Activated CD8-positive, alpha-beta memory T cell treated with anti-CD3 and anti-CD28 coated beads for 4 hours (primary cell): Measurements from ENCODE around the gene CNOT4.
"Not testable (repeated sequence)": the region's sequence is repeated elsewhere in the genome, so short reads cannot be mapped to it uniquely, and the experiment has no call there.

ENCODE experiments used
- DNase-seq, 2 donors: peaks; one replicate each; pipeline ENCODE4 v3.0.0-alpha.2; 2020; ENCODE audit warnings: low read depth in 2 of 2

CNOT4 gene

DNA sequence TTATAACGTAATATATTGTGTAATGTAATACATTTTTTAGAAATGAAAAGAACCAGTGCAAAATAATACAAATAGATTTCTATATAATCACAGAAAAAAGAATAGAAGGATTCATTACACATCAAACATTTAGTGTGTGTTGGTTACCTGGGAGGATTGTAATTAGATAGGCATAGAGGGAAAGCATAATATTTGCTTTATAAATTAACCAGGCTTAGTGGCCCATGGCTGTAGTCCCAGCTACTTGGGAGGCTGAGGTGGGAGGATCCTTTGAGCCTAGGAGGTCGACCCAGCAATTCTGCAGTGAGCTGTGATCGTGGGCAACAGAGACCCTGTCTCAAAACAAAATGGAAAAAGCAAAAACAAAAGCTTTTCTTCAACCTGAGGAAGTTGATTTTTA, 5.0 kb upstream of the CNOT4 start:
- DNase-seq = no peak

DNA sequence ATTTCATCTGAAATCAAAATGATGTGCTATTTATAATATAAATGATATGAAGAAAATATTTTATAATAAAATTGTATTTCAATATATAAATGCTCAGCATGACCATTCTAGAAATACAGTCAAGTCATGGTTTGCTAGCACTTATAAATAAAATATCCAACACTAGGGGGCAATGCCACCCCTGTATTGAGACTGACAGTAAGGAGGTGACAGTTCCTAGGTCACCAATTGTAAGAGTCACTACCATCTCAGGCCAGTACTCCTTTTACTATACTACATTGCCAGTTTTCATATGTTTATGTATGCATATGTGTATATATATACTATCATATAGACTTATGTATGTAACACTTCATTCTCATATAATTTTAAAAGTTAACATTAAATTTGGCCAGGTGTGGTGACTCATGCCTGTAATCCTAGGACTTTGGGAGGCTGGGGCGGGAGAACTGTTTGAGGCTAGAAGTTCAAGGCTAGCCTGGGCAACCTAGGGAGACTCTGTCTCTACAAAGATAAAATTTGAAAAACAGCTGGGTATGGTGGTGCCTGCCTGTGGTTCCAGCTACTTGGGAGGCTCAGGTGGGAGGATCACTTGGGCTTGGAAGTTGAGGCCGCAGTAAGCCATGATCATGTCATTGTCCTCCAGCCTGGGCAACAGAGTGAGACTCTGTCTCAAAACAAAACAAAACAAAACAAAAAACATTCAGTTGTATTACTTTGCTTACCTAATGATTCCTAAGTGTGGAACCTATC, 2.4 kb upstream of the CNOT4 start:
- DNase-seq = no peak

DNA sequence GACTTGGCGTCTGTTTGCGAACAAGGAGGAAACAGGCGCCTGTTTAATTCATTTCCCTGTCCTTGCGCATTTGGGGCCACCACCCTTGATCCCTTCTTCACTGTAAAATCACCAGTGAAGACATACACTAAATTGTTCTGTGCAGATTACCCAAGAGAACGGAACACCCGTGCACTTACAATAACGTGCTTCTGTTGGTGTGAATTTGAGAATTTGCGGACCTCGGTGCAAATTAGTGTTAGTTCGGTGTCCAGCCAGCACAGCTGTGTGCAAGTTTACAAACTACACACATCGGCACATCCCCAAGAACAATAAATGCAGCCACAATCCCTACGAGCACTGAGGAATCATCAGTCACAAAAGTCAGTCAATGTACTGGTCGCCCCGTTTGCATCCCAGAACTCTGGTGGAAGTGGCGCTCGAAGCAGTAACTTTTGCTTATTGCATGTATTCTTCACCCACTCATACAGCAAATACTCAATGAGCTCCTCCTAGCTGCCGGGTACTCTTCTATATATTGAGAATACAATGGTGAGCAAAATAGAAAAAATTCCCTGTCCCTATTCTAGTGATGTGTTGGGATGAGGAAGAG, 786 bp upstream of the CNOT4 start:
- DNase-seq = no peak

DNA sequence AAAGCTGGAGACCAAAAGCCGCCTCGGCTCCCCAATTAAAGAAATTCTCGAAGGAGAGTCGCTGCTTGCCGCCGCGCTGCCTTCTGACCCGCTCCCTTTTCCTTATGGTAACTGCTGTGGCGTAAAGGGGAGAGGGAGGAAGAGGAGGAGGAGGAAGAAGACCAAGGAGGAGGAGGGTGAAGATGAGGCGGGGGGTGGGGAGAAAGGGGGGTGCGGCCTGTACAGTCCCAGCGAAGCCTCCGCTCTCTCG, 388 bp downstream of the CNOT4 start:
- no peak for DNase-seq

DNA sequence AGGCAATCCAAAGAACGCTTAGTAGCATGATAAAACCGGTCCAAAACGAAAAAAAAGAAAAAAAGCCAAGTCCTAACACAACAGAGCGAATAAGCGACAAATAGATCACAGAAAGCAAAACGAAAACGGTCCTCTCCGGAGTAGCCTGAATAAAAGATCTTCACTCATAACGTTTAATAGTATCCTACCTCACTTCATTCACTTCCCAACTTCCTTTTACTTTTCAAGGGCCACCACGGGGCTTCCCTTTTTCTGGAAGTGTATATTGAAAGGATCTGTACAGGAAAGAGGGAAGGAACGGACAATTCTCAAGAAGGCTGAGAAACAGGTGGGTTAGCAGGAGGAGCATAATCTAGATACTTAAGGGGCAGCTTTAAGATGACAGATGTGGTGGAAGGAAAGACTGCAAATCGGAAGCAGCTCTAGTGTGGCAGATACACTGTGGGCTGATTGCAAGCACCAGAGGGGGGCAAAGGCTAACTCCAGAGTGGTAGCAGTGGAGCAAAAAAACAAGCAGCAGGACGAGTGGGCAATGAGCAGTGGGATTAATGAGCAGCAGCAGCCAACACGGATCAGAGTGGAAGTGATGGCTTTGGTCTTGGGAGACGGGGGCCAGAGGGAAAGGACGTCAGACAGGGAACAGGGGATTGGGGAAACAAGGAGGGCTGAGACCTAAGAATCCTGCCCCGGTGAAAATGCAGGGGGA, 866 bp downstream of the CNOT4 start:
- no peak for DNase-seq

DNA sequence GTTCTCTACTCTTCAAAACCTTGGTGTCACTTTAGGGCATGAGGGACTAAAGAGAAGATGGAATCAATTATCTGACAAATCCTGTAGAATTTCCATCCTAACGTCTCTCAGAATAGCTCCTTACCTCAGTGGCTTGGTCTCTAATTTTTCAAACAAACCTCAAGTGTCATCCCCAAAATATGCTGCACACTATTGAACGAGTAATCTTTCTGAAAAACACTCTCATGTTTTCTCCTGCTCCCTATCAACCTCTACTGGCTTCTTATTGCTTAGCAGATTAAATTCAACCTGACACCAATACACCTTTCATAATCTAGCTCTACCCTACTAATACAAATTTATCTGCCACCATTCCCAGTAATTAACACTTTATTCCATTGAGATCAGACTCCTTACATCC, 8.5 kb downstream of the CNOT4 start:
- no peak for DNase-seq

DNA sequence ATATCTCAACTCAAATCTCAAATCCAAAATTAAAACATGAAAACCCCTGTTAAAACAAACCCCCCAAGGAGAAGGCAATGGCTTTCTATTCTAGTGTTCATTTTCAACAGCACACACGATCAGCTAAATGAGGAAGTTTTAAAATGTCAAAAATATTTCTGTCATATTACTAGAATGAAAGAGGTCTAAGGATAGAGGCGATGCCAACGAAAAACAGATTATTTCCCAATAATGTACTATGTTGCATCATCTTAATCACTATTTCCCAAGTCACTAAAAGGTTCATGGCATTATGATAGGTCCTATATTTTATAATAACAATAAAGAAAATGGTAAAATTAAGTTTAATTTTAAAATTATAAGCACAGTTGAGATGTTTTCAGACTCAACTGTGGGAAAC, 10.1 kb downstream of the CNOT4 start:
- DNase-seq = no peak

DNA sequence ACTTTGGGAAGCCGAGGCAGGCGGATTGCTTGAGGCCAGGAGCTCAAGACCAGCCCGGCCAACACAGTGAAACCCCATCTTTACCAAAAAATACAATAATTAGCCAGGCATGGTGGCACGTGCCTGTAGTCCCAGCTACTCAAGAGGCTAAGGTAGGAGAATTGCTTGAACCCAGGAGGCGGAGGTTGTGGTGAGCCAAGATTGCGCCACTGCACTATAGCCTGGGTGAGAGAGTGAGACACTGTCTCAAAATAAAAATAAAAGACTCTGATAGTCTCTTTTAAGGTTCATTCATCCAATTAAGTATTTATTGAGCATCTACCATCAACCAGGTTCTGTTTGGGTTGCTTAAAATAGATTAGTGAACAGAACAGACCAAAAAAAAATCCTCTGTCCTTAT, 12.7 kb downstream of the CNOT4 start:
- not testable (repeated sequence) for DNase-seq

DNA sequence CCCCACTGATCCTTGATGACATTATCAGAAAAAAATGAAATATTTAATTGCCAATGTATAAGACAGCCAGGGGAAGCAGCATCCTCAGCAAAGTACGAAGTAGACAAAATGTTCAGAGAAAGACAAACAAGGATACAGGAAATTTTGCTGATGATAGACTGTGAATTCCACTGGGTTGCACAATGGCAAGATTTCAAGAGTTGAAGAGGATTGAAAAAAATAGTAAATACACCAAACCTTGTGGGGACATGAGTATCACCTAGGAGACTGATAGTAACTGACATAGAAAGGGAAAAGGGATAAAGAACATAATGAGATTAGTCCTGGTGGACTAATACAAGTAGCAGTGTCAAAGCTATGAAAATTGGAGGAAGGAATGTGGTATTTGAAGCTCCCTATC, 16.5 kb downstream of the CNOT4 start:
- no peak for DNase-seq

DNA sequence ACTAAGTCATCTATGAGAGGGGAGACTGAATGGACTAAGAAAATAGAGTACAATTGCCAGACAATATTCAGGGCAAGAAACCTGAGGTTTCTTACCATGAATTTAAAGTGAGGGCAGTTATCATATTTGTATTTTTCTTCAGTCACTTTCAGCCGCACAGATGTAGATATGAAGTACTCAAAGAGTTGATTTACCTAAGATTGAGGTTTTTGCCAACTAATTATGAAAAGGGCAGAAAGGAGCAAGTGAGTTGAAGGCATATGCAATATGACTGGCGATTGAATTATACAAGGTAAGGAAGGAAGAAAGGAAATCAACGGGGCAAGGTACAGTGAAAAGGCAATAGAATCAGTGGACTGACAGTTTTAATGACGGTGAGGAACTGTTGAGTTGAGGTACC, 17.8 kb downstream of the CNOT4 start:
- DNase-seq = no peak

DNA sequence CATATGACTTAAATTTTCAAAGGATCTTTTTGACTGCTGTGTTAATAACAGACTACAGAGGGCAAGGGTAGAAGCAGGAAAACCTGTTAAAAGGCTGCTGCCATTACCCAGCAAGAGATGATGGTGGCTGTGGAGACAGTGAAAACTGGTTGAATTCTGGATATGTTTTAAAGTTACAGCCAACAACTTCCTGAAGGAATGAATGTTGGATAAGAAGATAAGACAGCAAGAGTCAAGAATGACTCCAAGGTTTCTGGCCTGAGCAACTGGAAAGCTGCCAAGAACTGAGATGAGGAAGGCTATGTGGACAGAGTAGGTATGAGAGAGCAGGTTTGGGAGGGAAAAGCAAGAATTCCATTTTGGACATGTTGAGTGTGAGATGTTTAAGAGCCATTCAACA, 19.1 kb downstream of the CNOT4 start:
- DNase-seq = no peak

DNA sequence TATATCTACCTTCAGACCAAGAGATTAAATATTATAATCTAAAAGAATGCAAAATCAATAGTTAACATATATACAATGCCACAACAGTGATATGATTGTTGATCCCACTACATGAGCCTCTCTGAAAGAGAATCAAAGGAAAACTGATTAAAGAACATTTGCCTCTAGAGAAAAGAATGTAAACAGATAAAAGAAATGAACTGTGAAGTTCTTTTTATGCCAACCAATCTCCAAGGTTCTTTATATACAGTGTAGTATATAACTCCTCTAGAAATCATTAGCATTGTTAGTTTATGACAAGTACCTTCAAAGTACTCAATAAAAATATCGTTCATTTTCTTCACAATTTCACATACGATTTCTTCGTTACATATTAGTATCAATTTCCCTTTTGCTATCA, 20.1 kb downstream of the CNOT4 start:
- no peak for DNase-seq

DNA sequence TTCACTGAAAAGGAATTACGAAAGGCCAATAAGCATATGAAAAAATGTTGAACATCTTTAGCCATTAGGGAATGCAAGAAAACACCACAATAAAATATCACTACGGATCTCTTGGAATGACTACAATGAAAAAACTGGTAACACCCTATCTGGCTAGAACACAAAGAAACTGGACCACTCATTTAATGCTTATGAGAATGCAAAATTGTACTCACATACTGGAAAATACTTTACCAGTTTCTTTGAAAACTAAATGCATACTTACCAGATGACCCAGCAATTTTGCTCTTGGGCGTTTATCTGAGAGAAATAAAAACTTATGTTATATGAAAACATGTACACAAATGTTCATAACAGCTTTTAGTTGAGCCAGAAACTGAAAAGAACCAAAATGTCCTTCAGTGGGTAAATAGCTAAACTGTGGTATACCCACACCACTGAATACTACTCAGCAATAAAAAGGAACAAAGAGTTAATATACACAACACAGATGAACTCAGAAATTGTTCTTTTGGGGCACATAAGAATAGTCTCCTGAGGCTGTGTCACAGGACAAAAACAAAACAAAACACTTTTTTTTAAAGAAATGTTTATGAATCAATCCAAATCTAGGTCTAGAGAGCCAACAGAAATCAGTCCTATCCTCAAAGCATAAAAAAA, 23.5 kb downstream of the CNOT4 start:
- DNase-seq = no peak

DNA sequence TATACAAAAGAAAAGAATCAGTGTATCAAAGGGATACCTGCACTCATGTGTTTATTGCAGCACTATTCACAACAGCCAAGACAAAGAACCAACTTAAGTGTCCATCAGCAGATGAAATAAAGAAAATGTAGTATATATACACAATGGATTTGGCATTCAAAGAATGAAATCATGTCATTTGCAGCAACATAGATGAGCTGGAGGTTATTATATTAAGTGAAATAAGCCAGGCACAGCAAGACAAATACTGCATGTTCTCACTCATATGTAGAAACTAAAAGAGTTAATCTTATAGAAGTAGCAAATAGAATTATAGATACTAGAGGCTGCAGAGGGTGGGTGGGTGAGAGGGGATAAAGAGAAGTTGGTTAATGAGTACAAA, 28.3 kb downstream of the CNOT4 start:
- DNase-seq = no peak

DNA sequence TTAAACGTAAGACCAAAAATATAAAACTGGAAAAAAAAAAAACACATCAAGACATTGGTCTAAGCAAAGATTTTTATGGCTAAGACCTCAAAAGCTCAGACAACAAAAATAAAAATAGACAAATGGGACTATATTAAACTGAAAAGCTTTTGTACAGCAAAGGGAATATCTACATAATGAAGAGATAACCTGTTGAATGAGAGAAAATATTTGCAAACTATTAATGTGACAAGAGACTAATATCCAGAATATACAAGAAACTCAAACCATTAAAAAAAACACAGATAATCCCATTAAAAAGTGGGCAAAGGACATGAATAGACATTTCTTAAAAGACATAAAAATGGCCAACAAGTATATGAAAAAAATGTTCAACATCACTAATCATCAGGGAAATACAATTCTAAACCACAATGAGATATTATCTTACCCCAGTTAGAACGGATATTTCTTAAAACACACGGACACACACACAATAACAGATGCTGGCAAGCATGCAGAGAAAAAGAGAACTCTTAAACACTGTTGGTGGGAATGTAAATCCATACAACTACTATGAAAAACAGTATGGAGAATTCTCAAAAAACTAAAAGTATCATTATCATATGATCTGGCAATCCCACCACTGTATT, 28.8 kb downstream of the CNOT4 start:
- no peak for DNase-seq

DNA sequence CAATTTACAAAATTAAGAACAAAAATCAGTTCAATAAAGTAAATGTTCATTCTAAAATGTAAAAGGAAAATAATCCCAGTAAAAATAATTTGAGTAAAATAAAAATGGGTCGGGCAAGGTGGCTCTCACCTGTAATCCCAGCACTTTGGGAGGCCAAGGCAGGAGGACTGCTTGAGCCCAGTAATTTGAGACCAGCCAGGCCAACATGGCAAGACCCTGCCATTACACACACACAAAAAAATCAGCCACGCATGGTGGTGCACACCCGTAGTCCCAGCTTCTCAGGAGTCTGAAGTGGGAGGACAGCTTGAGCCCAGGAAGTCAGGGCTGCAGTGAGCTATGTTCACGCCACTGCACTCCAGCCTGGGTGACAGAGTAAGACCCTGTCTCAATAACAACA, 34.4 kb downstream of the CNOT4 start:
- DNase-seq = no peak

DNA sequence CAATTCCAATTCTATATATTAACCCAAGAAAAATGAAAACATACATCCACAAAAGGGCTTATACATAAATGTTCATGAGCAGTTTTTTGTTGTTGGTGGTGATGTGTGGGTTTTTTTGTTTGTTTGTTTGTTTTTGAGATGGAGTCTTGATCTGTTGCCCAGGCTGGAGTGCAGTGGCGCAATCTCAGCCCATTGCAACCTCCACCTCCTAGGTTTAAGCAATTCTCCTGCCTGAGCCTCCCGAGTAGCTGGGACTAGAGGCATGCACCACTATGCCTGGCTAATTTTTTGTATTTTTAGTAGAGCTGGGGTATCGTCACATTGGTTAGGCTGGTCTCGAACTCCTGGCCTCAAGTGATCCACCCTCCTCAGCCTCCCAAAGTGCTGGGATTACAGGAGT, 40.2 kb downstream of the CNOT4 start:
- not testable (repeated sequence) for DNase-seq

DNA sequence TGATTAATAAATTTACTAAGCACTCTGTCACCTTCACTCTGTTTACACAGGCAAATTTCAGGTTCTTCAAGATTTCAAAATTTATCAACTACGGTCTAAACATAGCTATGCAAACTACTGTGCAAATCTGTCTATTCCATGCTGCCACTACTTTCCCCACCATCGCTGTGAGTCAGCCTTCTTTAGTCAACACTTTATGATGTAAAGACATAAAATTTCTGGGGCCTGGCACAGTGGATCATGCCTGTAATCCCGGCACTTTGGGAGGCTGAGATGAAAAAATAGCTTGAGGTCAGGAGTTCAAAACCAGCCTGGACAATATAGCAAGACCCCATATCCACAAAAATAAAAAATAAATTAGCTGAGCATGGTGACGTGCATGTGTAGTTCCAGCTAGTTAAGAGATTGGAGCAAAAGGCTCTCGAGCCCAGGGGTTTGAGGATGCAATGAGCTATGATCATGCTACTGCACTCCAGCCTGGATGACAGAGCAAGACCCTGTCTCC, 42.6 kb downstream of the CNOT4 start:
- no peak for DNase-seq

DNA sequence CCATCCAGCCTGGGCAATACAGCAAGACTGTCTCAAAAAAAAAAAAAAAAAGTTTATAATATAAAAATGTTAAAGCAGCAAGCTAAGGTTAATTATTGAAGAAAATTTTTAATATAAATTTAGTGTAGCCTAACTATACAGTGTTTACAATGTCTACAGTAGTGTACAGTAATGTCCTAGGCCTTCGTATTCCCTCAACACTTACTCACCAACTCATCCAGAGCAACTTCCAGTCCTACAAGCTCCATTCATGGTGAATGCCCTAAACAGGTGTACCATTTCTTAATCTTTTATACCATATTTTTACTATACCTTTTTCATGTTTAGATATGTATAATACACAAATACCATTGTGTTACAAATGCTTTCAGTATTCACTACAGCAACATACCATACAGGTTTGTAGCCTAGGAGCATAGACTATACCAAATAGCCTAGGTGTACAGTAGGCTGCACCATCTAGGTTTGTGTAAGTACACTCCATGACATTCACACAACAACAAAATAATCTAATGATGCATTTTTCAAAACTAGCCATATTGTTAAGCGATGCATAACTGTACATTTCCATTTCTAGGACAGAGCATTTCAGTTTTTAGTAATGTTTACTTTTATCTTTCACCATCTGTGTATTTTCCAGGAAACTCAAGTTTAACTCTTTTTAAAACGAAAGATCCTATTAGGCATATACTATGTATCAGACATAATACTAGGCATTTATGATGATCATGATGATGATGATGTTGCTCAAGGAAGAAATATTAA, 43.3 kb downstream of the CNOT4 start:
- no peak for DNase-seq

DNA sequence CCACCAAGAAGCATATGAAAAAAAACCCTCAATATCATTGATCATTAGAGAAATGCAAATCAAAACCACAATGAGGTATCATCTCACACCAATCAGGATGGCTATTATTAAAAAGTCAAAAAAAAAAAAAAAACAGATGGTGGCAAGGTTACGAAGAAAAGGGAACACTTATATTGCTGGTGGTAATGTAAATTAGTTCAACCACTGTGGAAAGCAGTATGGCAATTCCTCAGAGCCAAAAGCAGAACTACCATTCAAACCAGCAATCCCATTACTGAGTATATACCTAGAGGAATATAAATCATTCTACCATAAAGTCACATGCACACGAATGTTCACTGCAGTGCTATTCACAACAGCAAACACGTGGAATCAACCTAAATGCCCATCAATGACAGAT, 46.0 kb downstream of the CNOT4 start:
- no peak for DNase-seq

DNA sequence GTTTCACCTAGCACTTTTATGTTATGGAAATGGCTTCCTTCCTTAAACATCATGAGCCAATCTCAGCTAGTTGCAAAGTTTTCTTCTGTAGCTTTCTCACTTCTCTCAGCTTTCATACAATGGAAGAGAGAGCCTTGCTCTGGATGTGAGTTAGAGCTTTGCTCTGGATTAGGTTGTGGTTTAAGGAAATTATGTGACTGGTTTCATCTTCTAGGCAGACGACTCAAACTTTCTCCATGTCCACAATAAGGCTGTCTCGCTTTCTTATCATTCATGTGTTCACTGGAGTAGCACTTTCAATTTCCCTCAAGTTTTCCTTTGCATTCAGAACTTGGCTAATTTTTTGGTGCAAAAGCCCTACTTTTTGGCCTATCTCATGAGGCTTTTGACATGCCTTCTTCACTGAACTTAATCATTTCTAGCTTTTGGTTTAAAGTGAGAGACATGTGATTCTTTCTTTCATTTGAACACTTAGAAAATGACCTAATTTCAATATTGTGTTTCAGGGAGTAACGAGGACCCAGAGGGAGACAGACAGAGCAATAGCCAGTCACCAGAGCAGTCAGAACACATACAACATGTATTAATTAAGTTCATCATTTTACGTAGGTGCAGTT, 49.8 kb downstream of the CNOT4 start:
- DNase-seq = no peak
